HepG2 (cell line): ENCODE data around the gene GP1BA. TPM values are rescaled to one million over a fixed set of nuclear protein-coding genes. Genes with fewer than 3 reads are reported as not detected.

Source experiments
- CEBPB ChIP-seq: IDR thresholded peaks from 2 replicates; pipeline ENCODE4 v1.6.1; 2011; ENCODE audit warnings: low read depth, low read length, improper control_type of control experiment, borderline replicate concordance
- ETV6 ChIP-seq: sonication (generic); formaldehyde crosslinking; conservative IDR thresholded peaks from 2 replicates; pipeline ENCODE4 v1.4.0; 2020; ENCODE audit warnings: missing genetic modification reagents
- HIVEP1 ChIP-seq: sonication (generic); formaldehyde crosslinking; IDR thresholded peaks from 2 replicates; pipeline ENCODE4 v1.4.0; 2020; ENCODE audit warnings: mild to moderate bottlenecking, missing genetic modification reagents
- KIAA2018 ChIP-seq: sonication (generic); formaldehyde crosslinking; IDR thresholded peaks from 2 replicates; pipeline ENCODE4 v1.5.0; 2020; ENCODE audit warnings: mild to moderate bottlenecking, missing genetic modification reagents, borderline replicate concordance
- NRL ChIP-seq: sonication (generic); formaldehyde crosslinking; IDR thresholded peaks from 2 replicates; pipeline ENCODE4 v1.5.0; 2020; ENCODE audit warnings: missing genetic modification reagents, mild to moderate bottlenecking, moderate library complexity, borderline replicate concordance
- ONECUT2 ChIP-seq: sonication (generic); formaldehyde crosslinking; IDR thresholded peaks from 2 replicates; pipeline ENCODE4 v1.4.0; 2020; ENCODE audit warnings: missing genetic modification reagents
- PRDM10 ChIP-seq: sonication (generic); formaldehyde crosslinking; IDR thresholded peaks from 2 replicates; pipeline ENCODE4 v1.4.0; 2020; ENCODE audit warnings: low read depth, missing genetic modification reagents
- PTBP1 ChIP-seq: fragments of 200-400 bp; formaldehyde crosslinking; IDR thresholded peaks from 2 replicates; pipeline ENCODE4 v1.6.1; 2018; ENCODE audit warnings: low read length, low read depth; ENCODE audit not compliant: poor library complexity, severe bottlenecking
- THAP7 ChIP-seq: sonication (generic); formaldehyde crosslinking; IDR thresholded peaks from 2 replicates; pipeline ENCODE4 v1.8.1; 2023; ENCODE audit warnings: mild to moderate bottlenecking, missing genetic modification reagents
- YEATS2 ChIP-seq: sonication (generic); formaldehyde crosslinking; IDR thresholded peaks from 2 replicates; pipeline ENCODE4 v1.4.0; 2020; ENCODE audit warnings: missing genetic modification reagents, borderline replicate concordance
- ZFX ChIP-seq: sonication (generic); formaldehyde crosslinking; IDR thresholded peaks from 2 replicates; pipeline ENCODE4 v1.4.0; 2020; ENCODE audit warnings: mild to moderate bottlenecking, low read depth, missing genetic modification reagents, moderate library complexity
- ZNF138 ChIP-seq: sonication (generic); formaldehyde crosslinking; IDR thresholded peaks from 2 replicates; pipeline ENCODE4 v1.5.0; 2020; ENCODE audit warnings: mild to moderate bottlenecking, low read depth, missing genetic modification reagents
- ZNF205 ChIP-seq: IDR thresholded peaks from 2 replicates; pipeline ENCODE4 v1.6.1; 2018; ENCODE audit warnings: missing biosample characterization, missing genetic modification reagents
- ZNF34 ChIP-seq: sonication (generic); formaldehyde crosslinking; IDR thresholded peaks from 2 replicates; pipeline ENCODE4 v1.4.0; 2020; ENCODE audit warnings: mild to moderate bottlenecking, missing genetic modification reagents, borderline replicate concordance
- ZSCAN29 ChIP-seq: sonication (generic); formaldehyde crosslinking; conservative IDR thresholded peaks from 2 replicates; pipeline ENCODE4 v1.4.0; 2020; ENCODE audit warnings: mild to moderate bottlenecking, missing genetic modification reagents
- polyA plus RNA-seq, 8 experiments: library from polyadenylated mRNA; depleted of rRNA in 3 of 8; stranded (reverse) in 7 of 8; unstranded in 1 of 8; fragments of >200 nt; fragmentation: Illumina TruSeq in 4 of 8; extraction: Trizol in 4 of 8; gene quantifications; 2 replicates each; pipeline versions ENCODE4 v1.2.1 to v1.2.3, GENCODE V29; 2011 to 2016; ENCODE audit warnings: low read depth in 4 of 8, missing spikeins in 1 of 8, mixed read lengths in 1 of 8; ENCODE audit not compliant: insufficient read depth in 1 of 8
- total RNA-seq, 5 experiments: library from RNA; depleted of rRNA; stranded (reverse); fragments of >200 nt; fragmentation: Illumina TruSeq; extraction: Trizol; gene quantifications; 2 replicates each; pipeline ENCODE4 v1.2.3, GENCODE V29; 2016; ENCODE audit warnings: low read depth in 1 of 5

Gene GP1BA
- total and polyA plus RNA-seq, 2 of the 13 experiments (the other 11 are each of a cell fraction or from before 2014, with no cell fraction given), result not detected

- TF ChIP-seq THAP7, result no peak
- no peak for TF ChIP-seq PRDM10
- no peak for TF ChIP-seq ZNF34 (CRISPR knock-in tag)
- peak; percentile 52; the same call in 1 of the 2 replicates for TF ChIP-seq ZFX
- TF ChIP-seq CEBPB, result no peak
- no peak for TF ChIP-seq KIAA2018 (CRISPR knock-in tag)
- peak; percentile 66; the same call in 1 of the 2 replicates for TF ChIP-seq NRL (CRISPR knock-in tag)
- no peak for TF ChIP-seq YEATS2 (CRISPR knock-in tag)
- no peak for TF ChIP-seq ZNF138 (CRISPR knock-in tag)
- TF ChIP-seq PTBP1, result peak; percentile 74
- TF ChIP-seq ZNF205 (CRISPR knock-in tag), result no peak
- TF ChIP-seq ZSCAN29, result no peak
- TF ChIP-seq HIVEP1 (CRISPR knock-in tag), result peak; percentile 51; the same call in 1 of the 2 replicates
- TF ChIP-seq ETV6 (CRISPR knock-in tag), result no peak
- no peak for TF ChIP-seq ONECUT2 (CRISPR knock-in tag)
These were observed 18.1 kb downstream of the GP1BA start (continued) for GRCh38 chr17:4950075-4950745.
